Neural progenitor cell (in vitro differentiated cells): ENCODE measurements around the gene SLC5A5. TPM values are rescaled to one million over a fixed set of nuclear protein-coding genes. Genes with fewer than 3 reads are reported as not detected.
"Not testable (repeated sequence)": the region's sequence is repeated elsewhere in the genome, so short reads cannot be mapped to it uniquely, and the experiment has no call there.

Experiments used
- DNase-seq: peaks from one replicate; pipeline ENCODE4 v3.0.0-alpha.2; 2016; ENCODE audit warnings: low spot score
- H2AFZ ChIP-seq: fragments of 200-600 bp; sonication (generic); replicated peaks from 2 replicates; pipeline ENCODE4 v1.6.1; 2016; ENCODE audit warnings: antibody characterized with exemption
- H3F3A ChIP-seq: fragments of 200-600 bp; sonication (generic); 2 replicates; pipeline ENCODE4 v1.6.1; 2016; ENCODE audit warnings: antibody characterized with exemption, low read depth
- H3K27ac ChIP-seq: fragments of 200-600 bp; sonication (generic); 2 replicates; pipeline ENCODE4 v1.5.1; 2016; ENCODE audit warnings: mild to moderate bottlenecking
- H3K27me3 ChIP-seq: fragments of 200-600 bp; sonication (generic); 2 replicates; pipeline ENCODE4 v1.6.1; 2016; ENCODE audit warnings: mild to moderate bottlenecking, moderate library complexity
- H3K36me3 ChIP-seq: fragments of 200-600 bp; sonication (generic); 2 replicates; pipeline ENCODE4 v1.5.1; 2016
- H3K4me1 ChIP-seq: fragments of 200-600 bp; sonication (generic); 2 replicates; pipeline ENCODE4 v1.6.1; 2016; ENCODE audit warnings: mixed run types
- H3K4me2 ChIP-seq: fragments of 200-600 bp; sonication (generic); 2 replicates; pipeline ENCODE4 v1.6.1; 2016
- H3K4me3 ChIP-seq: fragments of 200-600 bp; sonication (generic); 2 replicates; pipeline ENCODE4 v1.5.1; 2016
- H3K79me2 ChIP-seq: fragments of 200-600 bp; sonication (generic); 2 replicates; pipeline ENCODE4 v1.6.1; 2016; ENCODE audit warnings: low read depth
- H3K9ac ChIP-seq: fragments of 200-600 bp; sonication (generic); 2 replicates; pipeline ENCODE4 v1.6.1; 2016
- H3K9me3 ChIP-seq: fragments of 200-600 bp; sonication (generic); 2 replicates; pipeline ENCODE4 v1.5.1; 2016; ENCODE audit warnings: low read depth
- H4K20me1 ChIP-seq: fragments of 200-600 bp; sonication (generic); 2 replicates; pipeline ENCODE4 v1.6.1; 2016; ENCODE audit warnings: low read depth
- H3K27ac Mint-ChIP-seq: 3 replicates; pipeline ENCODE4 v1.8.0; 2021; ENCODE audit warnings: mixed read lengths
- H3K27me3 Mint-ChIP-seq: 2 replicates; pipeline ENCODE4 v1.8.0; 2022; ENCODE audit warnings: low read depth, mild to moderate bottlenecking, inconsistent platforms, moderate library complexity, mixed read lengths; ENCODE audit not compliant: insufficient read depth
- H3K36me3 Mint-ChIP-seq: 3 replicates; pipeline ENCODE4 v1.8.0; 2021; ENCODE audit warnings: mixed read lengths
- H3K4me1 Mint-ChIP-seq: 3 replicates; pipeline ENCODE4 v1.8.0; 2021; ENCODE audit warnings: mixed read lengths
- H3K4me3 Mint-ChIP-seq: 3 replicates; pipeline ENCODE4 v1.8.0; 2021; ENCODE audit warnings: mild to moderate bottlenecking, moderate library complexity, mixed read lengths
- H3K9me3 Mint-ChIP-seq: 3 replicates; pipeline ENCODE4 v1.8.0; 2020; ENCODE audit warnings: mixed read lengths
- EZH2 ChIP-seq: fragments of 200-600 bp; sonication (generic); IDR thresholded peaks from 2 replicates; pipeline ENCODE4 v1.6.1; 2017; ENCODE audit warnings: antibody characterized with exemption, mild to moderate bottlenecking, moderate library complexity
- EZH2phosphoT487 ChIP-seq: fragments of 200-600 bp; sonication (generic); IDR thresholded peaks from 2 replicates; pipeline ENCODE4 v1.6.1; 2017; ENCODE audit warnings: antibody characterized with exemption
- total RNA-seq: library from RNA; depleted of rRNA; stranded (reverse); fragments of >200 nt; gene quantifications from 2 replicates; pipeline ENCODE4 v1.2.3, GENCODE V29; 2015; ENCODE audit warnings: low replicate concordance
- TF ChIP-seq, protein P1 (sequence below): fragments of 200-600 bp; sonication (generic); IDR thresholded peaks from 2 replicates; pipeline ENCODE4 v1.5.1; 2017; ENCODE audit warnings: antibody characterized with exemption, mild to moderate bottlenecking

SLC5A5 gene
- total RNA-seq, 1 donor from 2014 or later = 0.51 TPM

DNA sequence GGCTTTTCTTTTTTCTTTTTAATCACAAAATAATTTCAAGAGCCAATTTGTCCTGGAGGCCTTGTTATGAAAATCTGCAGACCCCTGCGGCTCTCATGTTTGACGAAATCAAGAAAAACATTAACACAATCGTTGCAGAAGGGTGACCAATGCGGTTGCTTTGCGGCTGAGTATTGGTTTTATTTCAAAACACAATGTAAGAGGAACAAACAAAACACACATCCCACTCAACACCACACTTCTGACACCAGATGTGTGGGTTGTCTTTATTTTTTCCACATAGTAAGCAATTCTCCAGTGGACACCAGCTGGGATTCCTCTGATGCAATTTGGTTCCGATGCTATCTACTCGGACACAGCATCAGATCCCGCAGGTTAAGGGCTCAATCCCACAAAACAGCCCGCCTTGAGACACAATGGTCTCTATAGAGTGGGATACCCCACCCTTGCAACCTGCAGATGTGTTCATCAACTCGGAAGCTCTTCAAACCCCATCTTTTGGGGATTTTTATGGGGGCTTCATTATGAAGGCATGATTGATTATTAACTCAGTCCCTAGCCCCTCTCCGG is 39.1 kb downstream of the SLC5A5 start:
- Histone ChIP-seq H3K4me1 (peaks cover 8% of the 10 kb centered on the region), H3K4me2 (no peak overlapping the region), H3K27me3 (no peaks in the 10 kb centered on the region), H2AFZ (no peak overlapping the region), H3K4me3 (no peak overlapping the region), H3K9me3 (peaks cover 5% of the 10 kb centered on the region), H4K20me1 (no peaks in the 10 kb centered on the region), H3K9ac (no peak overlapping the region), H3K36me3 (no peaks in the 10 kb centered on the region), H3F3A (peaks cover 9% of the 10 kb centered on the region), H3K27ac (no peak overlapping the region), H3K79me2 (no peaks in the 10 kb centered on the region)
- DNase-seq = no peak
- H3K27ac Mint-ChIP-seq = no peak overlapping the region
- H3K27me3 Mint-ChIP-seq = peaks cover 2% of the 10 kb centered on the region
- H3K36me3 Mint-ChIP-seq = no peaks in the 10 kb centered on the region
- TF ChIP-seq EZH2 (no peak), EZH2phosphoT487 (no peak)
- TF ChIP-seq, protein P1, sequence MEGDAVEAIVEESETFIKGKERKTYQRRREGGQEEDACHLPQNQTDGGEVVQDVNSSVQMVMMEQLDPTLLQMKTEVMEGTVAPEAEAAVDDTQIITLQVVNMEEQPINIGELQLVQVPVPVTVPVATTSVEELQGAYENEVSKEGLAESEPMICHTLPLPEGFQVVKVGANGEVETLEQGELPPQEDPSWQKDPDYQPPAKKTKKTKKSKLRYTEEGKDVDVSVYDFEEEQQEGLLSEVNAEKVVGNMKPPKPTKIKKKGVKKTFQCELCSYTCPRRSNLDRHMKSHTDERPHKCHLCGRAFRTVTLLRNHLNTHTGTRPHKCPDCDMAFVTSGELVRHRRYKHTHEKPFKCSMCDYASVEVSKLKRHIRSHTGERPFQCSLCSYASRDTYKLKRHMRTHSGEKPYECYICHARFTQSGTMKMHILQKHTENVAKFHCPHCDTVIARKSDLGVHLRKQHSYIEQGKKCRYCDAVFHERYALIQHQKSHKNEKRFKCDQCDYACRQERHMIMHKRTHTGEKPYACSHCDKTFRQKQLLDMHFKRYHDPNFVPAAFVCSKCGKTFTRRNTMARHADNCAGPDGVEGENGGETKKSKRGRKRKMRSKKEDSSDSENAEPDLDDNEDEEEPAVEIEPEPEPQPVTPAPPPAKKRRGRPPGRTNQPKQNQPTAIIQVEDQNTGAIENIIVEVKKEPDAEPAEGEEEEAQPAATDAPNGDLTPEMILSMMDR = no peak
- H3K4me1 Mint-ChIP-seq = peaks cover 6% of the 10 kb centered on the region
- no peak overlapping the region for H3K4me3 Mint-ChIP-seq
- peaks cover 18% of the 10 kb centered on the region for H3K9me3 Mint-ChIP-seq

- no peaks in the 10 kb centered on the region for H3K36me3 Mint-ChIP-seq
- peaks cover 15% of the 10 kb centered on the region for H3K9me3 Mint-ChIP-seq
- Histone ChIP-seq H4K20me1 (no peaks in the 10 kb centered on the region), H3K9ac (no peak overlapping the region), H3K4me1 (no peaks in the 10 kb centered on the region), H3F3A (no peaks in the 10 kb centered on the region), H3K36me3 (no peaks in the 10 kb centered on the region), H3K27ac (no peak overlapping the region), H3K4me2 (no peak overlapping the region), H3K79me2 (no peaks in the 10 kb centered on the region), H2AFZ (no peak overlapping the region), H3K27me3 (no peaks in the 10 kb centered on the region), H3K9me3 (no peaks in the 10 kb centered on the region), H3K4me3 (no peak overlapping the region)
- TF ChIP-seq, protein P1 = no peak
- no peak for TF ChIP-seq EZH2phosphoT487
- no peak for TF ChIP-seq EZH2
- no peak overlapping the region for H3K4me3 Mint-ChIP-seq
- no peaks in the 10 kb centered on the region for H3K4me1 Mint-ChIP-seq
- DNase-seq = no peak
- H3K27ac Mint-ChIP-seq = no peak overlapping the region
- H3K27me3 Mint-ChIP-seq = peaks cover 4% of the 10 kb centered on the region
Observed at GRCh38 chr19:17915940-17916593, 44.3 kb downstream of the SLC5A5 start.

DNA sequence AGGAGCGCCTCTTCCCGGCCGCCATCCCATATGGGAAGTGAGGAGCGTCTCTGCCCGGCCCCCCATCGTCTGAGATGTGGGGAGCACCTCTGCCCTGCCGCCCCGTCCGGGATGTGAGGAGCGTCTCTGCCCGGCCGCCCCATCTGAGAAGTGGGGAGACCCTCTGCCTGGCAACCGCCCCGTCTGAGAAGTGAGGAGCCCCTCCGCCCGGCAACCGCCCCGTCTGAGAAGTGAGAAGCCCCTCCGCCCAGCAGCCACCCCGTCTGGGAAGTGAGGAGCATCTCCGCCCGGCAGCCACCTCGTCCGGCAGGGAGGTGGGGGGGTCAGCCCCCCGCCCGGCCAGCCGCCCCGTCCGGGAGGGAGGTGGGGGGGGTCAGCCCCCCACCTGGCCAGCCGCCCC is 46.4 kb downstream of the SLC5A5 start:
- H3K9ac ChIP-seq, H4K20me1 ChIP-seq, H3K4me3 ChIP-seq, H3K9me3 ChIP-seq, H3K36me3 Mint-ChIP-seq, H3K27me3 Mint-ChIP-seq, H3K4me1 ChIP-seq, H3F3A ChIP-seq, H3K36me3 ChIP-seq, H3K4me3 Mint-ChIP-seq, DNase-seq, H2AFZ ChIP-seq, H3K4me2 ChIP-seq, H3K27ac ChIP-seq, H3K27me3 ChIP-seq, H3K27ac Mint-ChIP-seq, H3K4me1 Mint-ChIP-seq, H3K79me2 ChIP-seq: not testable (repeated sequence)
- H3K9me3 Mint-ChIP-seq = peaks cover 15% of the 10 kb centered on the region

DNA sequence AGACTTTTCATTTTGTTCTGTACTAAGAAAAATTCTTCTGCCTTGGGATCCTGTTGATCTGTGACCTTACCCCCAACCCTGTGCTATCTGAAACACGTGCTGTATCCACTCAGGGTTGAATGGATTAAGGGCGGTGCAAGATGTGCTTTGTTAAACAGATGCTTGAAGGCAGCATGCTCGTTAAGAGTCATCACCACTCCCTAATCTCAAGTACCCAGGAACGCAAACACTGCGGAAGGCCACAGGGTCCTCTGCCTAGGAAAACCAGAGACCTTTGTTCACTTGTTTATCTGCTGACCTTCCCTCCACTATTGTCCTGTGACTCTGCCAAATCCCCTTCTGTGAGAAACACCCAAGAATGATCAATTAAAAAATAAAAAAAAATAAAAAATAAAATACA is 47.4 kb downstream of the SLC5A5 start:
- not testable (repeated sequence) for H3K4me3 Mint-ChIP-seq, H3K27me3 Mint-ChIP-seq, H3K4me1 ChIP-seq, H4K20me1 ChIP-seq, H3K27me3 ChIP-seq, H2AFZ ChIP-seq, H3K27ac ChIP-seq, H3K36me3 Mint-ChIP-seq, H3K27ac Mint-ChIP-seq, H3K4me2 ChIP-seq, H3F3A ChIP-seq, H3K9me3 Mint-ChIP-seq, H3K9ac ChIP-seq, H3K4me1 Mint-ChIP-seq, H3K36me3 ChIP-seq, DNase-seq, H3K4me3 ChIP-seq, H3K9me3 ChIP-seq, H3K79me2 ChIP-seq
